Heart left ventricle (tissue), 13 donors: ENCODE results near the gene MYO18B.

Experiments used
- POLR2A ChIP-seq, 2 donors: fragments of 450-650 bp; IDR thresholded peaks; one replicate each; pipeline ENCODE4 v1.6.1; 2017; ENCODE audit warnings: antibody characterized with exemption in 2 of 2, mild to moderate bottlenecking in 2 of 2, moderate library complexity in 2 of 2
- TF ChIP-seq, protein P1 (sequence below), 12 donors: fragments of 200-600 bp; sonication (generic) in 4 of 12; IDR thresholded peaks; one replicate each; pipeline versions ENCODE4 v1.5.0 to v1.8.0; 2018 to 2022; ENCODE audit warnings: antibody characterized with exemption in 12 of 12, mild to moderate bottlenecking in 5 of 12
- donor health status: ischemic (EF 13 %, LVEDD 7.1; RV severe dilation, severe dysfunction).
- donor health status: DM: no; HTN: yes; CAD: no.
- donor health status: DM: no; HTN: no; CAD: no.
- donor health status: ischemic (EF 25% LVEDD 6.9; RV normal size, moderate dysfunction).
- donor health status: ischemic (EF 25% LVEDD 5.7; RV mildly dilated, moderate dysfunction).
- donor health status: ischemic (EF 35%, LVEDD 5.7; RV mildly dilated, moderate dysfunction).
- donor health status: nonischemic (EF 11% LVEDD 7.7; RV severe dilation, severe dysfunction).
- donor health status: DM: yes; HTN: yes; CAD: no.
- donor health status: PGD.
- donor health status: ischemic (EF 29% LVEDD 5.4; RV normal size, mild dysfunction).
- donor health status: nonischemic (EF 23%, LVEDD 6.1; RV moderate dilation, normal function).

DNA sequence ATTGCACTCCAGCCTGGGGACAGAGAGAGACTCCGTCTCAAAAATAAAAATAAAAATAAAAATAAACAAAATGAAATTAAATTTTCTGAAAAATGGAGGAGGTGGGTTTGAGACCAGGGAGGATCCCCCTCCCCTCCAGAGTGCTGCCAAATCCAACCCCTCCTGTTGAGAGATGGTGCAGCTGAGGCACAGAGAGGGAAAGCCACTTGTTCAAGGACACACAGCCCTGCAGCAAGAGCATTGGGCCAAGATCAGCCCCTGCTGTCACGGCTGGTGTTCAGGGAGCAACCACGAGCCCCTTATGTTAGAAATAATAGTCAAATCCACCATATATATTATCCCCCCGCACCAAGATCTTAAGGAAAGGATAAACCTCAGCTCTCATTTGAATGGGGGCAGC, 2.7 kb downstream of the MYO18B start:
- TF ChIP-seq, protein P1, sequence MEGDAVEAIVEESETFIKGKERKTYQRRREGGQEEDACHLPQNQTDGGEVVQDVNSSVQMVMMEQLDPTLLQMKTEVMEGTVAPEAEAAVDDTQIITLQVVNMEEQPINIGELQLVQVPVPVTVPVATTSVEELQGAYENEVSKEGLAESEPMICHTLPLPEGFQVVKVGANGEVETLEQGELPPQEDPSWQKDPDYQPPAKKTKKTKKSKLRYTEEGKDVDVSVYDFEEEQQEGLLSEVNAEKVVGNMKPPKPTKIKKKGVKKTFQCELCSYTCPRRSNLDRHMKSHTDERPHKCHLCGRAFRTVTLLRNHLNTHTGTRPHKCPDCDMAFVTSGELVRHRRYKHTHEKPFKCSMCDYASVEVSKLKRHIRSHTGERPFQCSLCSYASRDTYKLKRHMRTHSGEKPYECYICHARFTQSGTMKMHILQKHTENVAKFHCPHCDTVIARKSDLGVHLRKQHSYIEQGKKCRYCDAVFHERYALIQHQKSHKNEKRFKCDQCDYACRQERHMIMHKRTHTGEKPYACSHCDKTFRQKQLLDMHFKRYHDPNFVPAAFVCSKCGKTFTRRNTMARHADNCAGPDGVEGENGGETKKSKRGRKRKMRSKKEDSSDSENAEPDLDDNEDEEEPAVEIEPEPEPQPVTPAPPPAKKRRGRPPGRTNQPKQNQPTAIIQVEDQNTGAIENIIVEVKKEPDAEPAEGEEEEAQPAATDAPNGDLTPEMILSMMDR (IDR thresholded peaks at IDR 0.05) = no peak
- TF ChIP-seq POLR2A (IDR thresholded peaks at IDR 0.05) = no peak
